ENCODE measurements around the gene PALLD.

DNA sequence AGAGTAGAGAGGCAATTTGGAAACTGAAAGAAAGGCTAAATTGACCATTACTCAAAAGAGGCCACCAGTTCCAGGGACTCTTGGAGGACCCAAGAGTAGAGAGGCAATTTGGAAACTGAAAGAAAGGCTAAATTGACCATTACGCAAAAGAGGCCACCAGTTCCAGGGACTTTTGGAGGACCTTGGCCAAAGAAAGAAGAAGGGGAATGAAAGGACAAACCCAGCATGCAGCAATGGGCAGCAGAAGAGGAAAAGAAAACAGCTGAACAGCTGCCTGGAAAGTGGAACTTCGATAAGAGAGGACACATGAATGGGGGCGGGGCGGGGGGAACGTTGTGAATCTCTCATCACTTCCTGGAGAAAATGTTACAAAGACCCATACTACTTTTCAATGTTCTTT, 80.8 kb downstream of the PALLD start:
- TF ChIP-seq POLR2A (IDR thresholded peaks at IDR 0.05) = no peak
- TF ChIP-seq, protein P1, sequence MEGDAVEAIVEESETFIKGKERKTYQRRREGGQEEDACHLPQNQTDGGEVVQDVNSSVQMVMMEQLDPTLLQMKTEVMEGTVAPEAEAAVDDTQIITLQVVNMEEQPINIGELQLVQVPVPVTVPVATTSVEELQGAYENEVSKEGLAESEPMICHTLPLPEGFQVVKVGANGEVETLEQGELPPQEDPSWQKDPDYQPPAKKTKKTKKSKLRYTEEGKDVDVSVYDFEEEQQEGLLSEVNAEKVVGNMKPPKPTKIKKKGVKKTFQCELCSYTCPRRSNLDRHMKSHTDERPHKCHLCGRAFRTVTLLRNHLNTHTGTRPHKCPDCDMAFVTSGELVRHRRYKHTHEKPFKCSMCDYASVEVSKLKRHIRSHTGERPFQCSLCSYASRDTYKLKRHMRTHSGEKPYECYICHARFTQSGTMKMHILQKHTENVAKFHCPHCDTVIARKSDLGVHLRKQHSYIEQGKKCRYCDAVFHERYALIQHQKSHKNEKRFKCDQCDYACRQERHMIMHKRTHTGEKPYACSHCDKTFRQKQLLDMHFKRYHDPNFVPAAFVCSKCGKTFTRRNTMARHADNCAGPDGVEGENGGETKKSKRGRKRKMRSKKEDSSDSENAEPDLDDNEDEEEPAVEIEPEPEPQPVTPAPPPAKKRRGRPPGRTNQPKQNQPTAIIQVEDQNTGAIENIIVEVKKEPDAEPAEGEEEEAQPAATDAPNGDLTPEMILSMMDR (IDR thresholded peaks at IDR 0.05) = no peak
